Activated gamma-delta T cell treated with anti-CD3 and anti-CD28 coated beads, Interleukin-2, amount 50 U/mL, for 16 hours (primary cell): Measurements from ENCODE around the gene ADK.
"Not testable (repeated sequence)": the region's sequence is repeated elsewhere in the genome, so short reads cannot be mapped to it uniquely, and the experiment has no call there.

Experiments
- DNase-seq: peaks from one replicate; pipeline ENCODE4 v3.0.0-alpha.2; 2020; ENCODE audit warnings: low read depth

Gene ADK

GRCh38 chr10:74187237-74187636 is 36.2 kb downstream of the ADK start:
- no peak for DNase-seq

GRCh38 chr10:74188617-74189016 is 37.6 kb downstream of the ADK start:
- DNase-seq, result not testable (repeated sequence)

- no peak for DNase-seq
Measured at GRCh38 chr10:74189999-74190421, 39.0 kb downstream of the ADK start.

GRCh38 chr10:74190494-74190893 is 39.5 kb downstream of the ADK start:
- DNase-seq, result no peak

GRCh38 chr10:74194545-74194944 is 43.5 kb downstream of the ADK start:
- no peak for DNase-seq

- no peak for DNase-seq
Measured at GRCh38 chr10:74194999-74195398, 44.0 kb downstream of the ADK start.

GRCh38 chr10:74199315-74199714 is 48.3 kb downstream of the ADK start:
- DNase-seq, result no peak

- DNase-seq, result no peak
Measured at GRCh38 chr10:74202356-74202755, 51.3 kb downstream of the ADK start.

- no peak for DNase-seq
Measured at GRCh38 chr10:74206746-74207145, 55.7 kb downstream of the ADK start.

GRCh38 chr10:74207691-74208480 is 56.9 kb downstream of the ADK start:
- DNase-seq, result no peak

- no peak for DNase-seq
Measured at GRCh38 chr10:74208997-74209396, 58.0 kb downstream of the ADK start.

GRCh38 chr10:74213019-74213418 is 62.0 kb downstream of the ADK start:
- DNase-seq, result no peak

- no peak for DNase-seq
Measured at GRCh38 chr10:74213571-74214162, 62.6 kb downstream of the ADK start.

GRCh38 chr10:74217110-74217509 is 66.1 kb downstream of the ADK start:
- DNase-seq, result not testable (repeated sequence)

- not testable (repeated sequence) for DNase-seq
Measured at GRCh38 chr10:74222467-74222866, 71.4 kb downstream of the ADK start.

- no peak for DNase-seq
Measured at GRCh38 chr10:74223755-74224529, 72.9 kb downstream of the ADK start.

GRCh38 chr10:74227697-74228424 is 76.8 kb downstream of the ADK start:
- no peak for DNase-seq

GRCh38 chr10:74231375-74231774 is 80.4 kb downstream of the ADK start:
- DNase-seq, result no peak

GRCh38 chr10:74233281-74233680 is 82.3 kb downstream of the ADK start:
- DNase-seq, result no peak

- DNase-seq, result no peak
Measured at GRCh38 chr10:74234569-74234968, 83.5 kb downstream of the ADK start.

GRCh38 chr10:74238031-74238431 is 87.0 kb downstream of the ADK start:
- DNase-seq, result no peak

- DNase-seq, result no peak
Measured at GRCh38 chr10:74238516-74238915, 87.5 kb downstream of the ADK start.
